C4-2B (cell line): ENCODE measurements around the gene MYF6.

ENCODE experiments used
- ZFX ChIP-seq: fragments of 450-650 bp; IDR thresholded peaks from 2 replicates; pipeline ENCODE4 v1.6.1; 2017
- TF ChIP-seq, protein P1 (sequence below): fragments of 450-650 bp; conservative IDR thresholded peaks from 2 replicates; pipeline ENCODE4 v1.5.1; 2017; ENCODE audit warnings: mild to moderate bottlenecking

DNA sequence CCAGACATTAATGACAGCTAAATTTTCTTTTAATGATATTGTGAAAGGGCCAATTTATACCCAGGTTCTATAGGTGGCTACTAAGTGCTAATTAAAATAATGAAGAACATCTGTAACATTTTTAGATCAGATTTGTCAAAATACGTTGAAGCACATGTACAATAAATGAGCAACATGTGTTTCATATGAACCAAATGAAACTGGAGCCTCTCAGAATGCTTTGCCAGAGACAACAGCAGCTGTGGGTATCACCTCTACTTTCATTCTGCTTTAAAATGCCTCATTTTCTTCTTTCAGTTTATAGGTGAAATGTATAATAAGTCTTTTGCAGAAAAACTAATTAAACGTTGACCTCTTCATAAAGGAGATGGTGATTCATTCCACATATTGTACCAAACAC lies 26.1 kb upstream of the MYF6 start:
- TF ChIP-seq, protein P1, sequence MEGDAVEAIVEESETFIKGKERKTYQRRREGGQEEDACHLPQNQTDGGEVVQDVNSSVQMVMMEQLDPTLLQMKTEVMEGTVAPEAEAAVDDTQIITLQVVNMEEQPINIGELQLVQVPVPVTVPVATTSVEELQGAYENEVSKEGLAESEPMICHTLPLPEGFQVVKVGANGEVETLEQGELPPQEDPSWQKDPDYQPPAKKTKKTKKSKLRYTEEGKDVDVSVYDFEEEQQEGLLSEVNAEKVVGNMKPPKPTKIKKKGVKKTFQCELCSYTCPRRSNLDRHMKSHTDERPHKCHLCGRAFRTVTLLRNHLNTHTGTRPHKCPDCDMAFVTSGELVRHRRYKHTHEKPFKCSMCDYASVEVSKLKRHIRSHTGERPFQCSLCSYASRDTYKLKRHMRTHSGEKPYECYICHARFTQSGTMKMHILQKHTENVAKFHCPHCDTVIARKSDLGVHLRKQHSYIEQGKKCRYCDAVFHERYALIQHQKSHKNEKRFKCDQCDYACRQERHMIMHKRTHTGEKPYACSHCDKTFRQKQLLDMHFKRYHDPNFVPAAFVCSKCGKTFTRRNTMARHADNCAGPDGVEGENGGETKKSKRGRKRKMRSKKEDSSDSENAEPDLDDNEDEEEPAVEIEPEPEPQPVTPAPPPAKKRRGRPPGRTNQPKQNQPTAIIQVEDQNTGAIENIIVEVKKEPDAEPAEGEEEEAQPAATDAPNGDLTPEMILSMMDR: no peak
- no peak for TF ChIP-seq ZFX
